Fibroblast of lung (primary cell): Measurements from ENCODE around the gene OR9G1. TPM values are rescaled to one million over a fixed set of nuclear protein-coding genes. Genes with fewer than 3 reads are reported as not detected.

ENCODE experiments used
- DNase-seq, 2 donors: peaks; one replicate each; pipeline versions ENCODE4 v3.0.0 to v3.0.0-alpha.2; 2010; ENCODE audit warnings: low read depth in 2 of 2
- H2AFZ ChIP-seq: 2 replicates; pipeline ENCODE4 v1.5.1; 2012; ENCODE audit warnings: low read length, control low read depth, inconsistent platforms
- H3K27ac ChIP-seq: 2 replicates; pipeline ENCODE4 v1.5.1; 2011; ENCODE audit warnings: low read length, control low read depth; ENCODE audit not compliant: insufficient read depth
- H3K27me3 ChIP-seq: 2 replicates; pipeline ENCODE4 v1.5.1; 2011; ENCODE audit warnings: mild to moderate bottlenecking, low read length; ENCODE audit not compliant: control insufficient read depth, insufficient read depth
- H3K36me3 ChIP-seq: 2 replicates; pipeline ENCODE4 v1.5.1; 2011; ENCODE audit warnings: low read length; ENCODE audit not compliant: control insufficient read depth, insufficient read depth
- H3K4me1 ChIP-seq: 2 replicates; pipeline ENCODE4 v1.5.1; 2011; ENCODE audit warnings: low read length; ENCODE audit not compliant: control insufficient read depth, insufficient read depth; ENCODE audit errors: extremely low read depth
- H3K4me2 ChIP-seq: 2 replicates; pipeline ENCODE4 v1.5.1; 2011; ENCODE audit warnings: low read length, control low read depth; ENCODE audit not compliant: insufficient read depth; ENCODE audit errors: extremely low read depth
- H3K4me3 ChIP-seq, 4 experiments: fragments of 200-600 bp in 1 of 4; sonication (generic) in 1 of 4; replicated peaks in 1 of 4; 2 replicates each; pipeline ENCODE4 v1.5.1; 2011 to 2016; ENCODE audit warnings: low read length in 4 of 4, low read depth in 3 of 4, mild to moderate bottlenecking in 3 of 4, control low read depth in 2 of 4, inconsistent platforms in 1 of 4, mixed read lengths in 1 of 4; ENCODE audit not compliant: insufficient read depth in 1 of 4; ENCODE audit errors: control extremely low read depth in 1 of 4
- H3K79me2 ChIP-seq: 2 replicates; pipeline ENCODE4 v1.5.1; 2012; ENCODE audit warnings: mild to moderate bottlenecking, low read length, inconsistent platforms; ENCODE audit not compliant: control insufficient read depth, insufficient read depth
- H3K9ac ChIP-seq: 2 replicates; pipeline ENCODE4 v1.5.1; 2011; ENCODE audit warnings: mild to moderate bottlenecking, low read length, control low read depth; ENCODE audit not compliant: insufficient read depth
- H3K9me3 ChIP-seq: 2 replicates; pipeline ENCODE4 v1.5.1; 2012; ENCODE audit warnings: low read depth, low read length; ENCODE audit not compliant: control insufficient read depth, insufficient read depth
- H4K20me1 ChIP-seq: 2 replicates; pipeline ENCODE4 v1.5.1; 2011; ENCODE audit warnings: low read length; ENCODE audit not compliant: control insufficient read depth, insufficient read depth; ENCODE audit errors: extremely low read depth
- CTCF ChIP-seq, 2 donors: IDR thresholded peaks in 1 of 2; conservative IDR thresholded peaks in 1 of 2; 1 replicate in 1 of 2; 2 replicates in 1 of 2; pipeline ENCODE4 v1.5.1; 2011 to 2012; ENCODE audit warnings: low read length in 2 of 2, control low read depth in 1 of 2, inconsistent platforms in 1 of 2, low read depth in 1 of 2, mild to moderate bottlenecking in 1 of 2
- EZH2 ChIP-seq: IDR thresholded peaks from 2 replicates; pipeline ENCODE4 v1.5.1; 2012; ENCODE audit warnings: low read length, control low read depth, mild to moderate bottlenecking; ENCODE audit errors: missing control alignments
- polyA plus RNA-seq, 2 donors: library from polyadenylated mRNA; depleted of rRNA in 1 of 2; stranded (reverse) in 1 of 2; unstranded in 1 of 2; fragments of >200 nt; gene quantifications; 2 replicates each; pipeline ENCODE4 v1.2.1, GENCODE V29; 2011 to 2012; ENCODE audit warnings: missing spikeins in 1 of 2
- total RNA-seq: library from RNA; depleted of rRNA; stranded (reverse); fragments of >200 nt; gene quantifications from 2 replicates; pipeline ENCODE4 v1.2.1, GENCODE V29; 2014

OR9G1 gene
- total and polyA plus RNA-seq, 2 donors (not counting 1 experiment from before 2014, with no cell fraction given) = not detected

- no peak overlapping the region for H3K9ac ChIP-seq
- TF ChIP-seq CTCF (conservative IDR thresholded peaks at IDR 0.05 in 1 of 2, IDR thresholded peaks at IDR 0.05 in 1 of 2; ENCODE audit: low read depth in 1 of 2, low read length in 2 of 2) (no peak), EZH2 (no peak)
These were observed 5.5 kb upstream of the OR9G1 start for GRCh38 chr11:56693428-56693827.

GRCh38 chr11:56700242-56700913, 1.5 kb downstream of the OR9G1 start:
- Histone ChIP-seq H3K9me3 (no peaks in the 10 kb centered on the region), H3K79me2 (no peaks in the 10 kb centered on the region), H3K36me3 (no peaks in the 10 kb centered on the region), H3K27me3 (no peaks in the 10 kb centered on the region), H3K9ac (no peak overlapping the region), H3K4me3 (no peak overlapping the region), H4K20me1 (no peaks in the 10 kb centered on the region), H3K4me2 (no peak overlapping the region), H3K4me1 (no peaks in the 10 kb centered on the region), H3K27ac (no peak overlapping the region), H2AFZ (no peak overlapping the region)
- no peak for TF ChIP-seq CTCF (conservative IDR thresholded peaks at IDR 0.05 in 1 of 2, IDR thresholded peaks at IDR 0.05 in 1 of 2; ENCODE audit: low read depth in 1 of 2, low read length in 2 of 2)
- DNase-seq = no peak

More at GRCh38 chr11:56693428-56693827, 5.5 kb upstream of the OR9G1 start:
- H2AFZ ChIP-seq = no peak overlapping the region
- no peaks in the 10 kb centered on the region for H3K79me2 ChIP-seq
- H3K9me3 ChIP-seq = no peaks in the 10 kb centered on the region
- no peak overlapping the region for H3K4me3 ChIP-seq
- H3K36me3 ChIP-seq = no peaks in the 10 kb centered on the region
- no peak overlapping the region for H3K27ac ChIP-seq
- H3K4me2 ChIP-seq = no peak overlapping the region
- DNase-seq = no peak
- no peaks in the 10 kb centered on the region for H3K4me1 ChIP-seq
- H4K20me1 ChIP-seq = no peaks in the 10 kb centered on the region
- H3K27me3 ChIP-seq = no peaks in the 10 kb centered on the region

- Histone ChIP-seq H3K9me3 (no peaks in the 10 kb centered on the region), H3K27me3 (no peaks in the 10 kb centered on the region), H3K4me3 (no peak overlapping the region), H3K9ac (no peak overlapping the region), H4K20me1 (no peaks in the 10 kb centered on the region), H2AFZ (no peak overlapping the region), H3K36me3 (no peaks in the 10 kb centered on the region), H3K27ac (no peak overlapping the region), H3K79me2 (no peaks in the 10 kb centered on the region), H3K4me1 (no peaks in the 10 kb centered on the region), H3K4me2 (no peak overlapping the region)
- TF ChIP-seq EZH2 = no peak
- TF ChIP-seq CTCF (conservative IDR thresholded peaks at IDR 0.05 in 1 of 2, IDR thresholded peaks at IDR 0.05 in 1 of 2; ENCODE audit: low read depth in 1 of 2, low read length in 2 of 2) = no peak
- DNase-seq = no peak
These were observed 2.1 kb downstream of the OR9G1 start for GRCh38 chr11:56700914-56701485.
